Sigmoid colon (tissue), 4 donors: ENCODE measurements around the gene THOC7.

Experiments used
- EP300 ChIP-seq, 4 donors: sonication (generic); formaldehyde crosslinking; IDR thresholded peaks; one replicate each; pipeline ENCODE4 v1.6.1; 2017; ENCODE audit warnings: antibody characterized with exemption in 4 of 4
- POLR2AphosphoS5 ChIP-seq, 4 donors: sonication (generic); formaldehyde crosslinking; IDR thresholded peaks; one replicate each; pipeline ENCODE4 v1.6.1; 2017; ENCODE audit warnings: antibody characterized with exemption in 4 of 4
- TF ChIP-seq, protein P1 (sequence below), 4 experiments: fragments of 450-650 bp in 3 of 4; fragments of 200-600 bp in 1 of 4; IDR thresholded peaks; one replicate each; pipeline ENCODE4 v1.5.1; 2016 to 2019; ENCODE audit warnings: antibody characterized with exemption in 4 of 4, mild to moderate bottlenecking in 3 of 4, moderate library complexity in 2 of 4

DNA sequence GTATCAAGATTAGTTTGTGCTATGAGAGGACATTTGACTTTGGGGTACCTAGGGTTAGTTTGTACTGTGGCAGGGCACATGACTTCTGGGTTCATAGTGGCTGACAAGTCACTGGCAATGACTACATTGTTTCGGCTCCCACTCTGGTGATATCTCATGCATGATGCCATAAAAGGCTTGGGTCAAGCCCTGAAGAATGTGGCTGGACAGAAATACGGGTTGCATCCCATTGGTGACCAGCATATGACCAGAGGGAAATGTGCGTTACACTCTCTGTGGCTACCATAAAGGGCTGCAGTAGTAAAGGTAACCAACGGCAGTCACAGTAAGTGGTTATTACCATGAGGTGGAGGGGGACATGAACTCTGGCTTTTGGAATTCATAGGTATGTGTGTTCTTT, 18.4 kb downstream of the THOC7 start:
- TF ChIP-seq, protein P1, sequence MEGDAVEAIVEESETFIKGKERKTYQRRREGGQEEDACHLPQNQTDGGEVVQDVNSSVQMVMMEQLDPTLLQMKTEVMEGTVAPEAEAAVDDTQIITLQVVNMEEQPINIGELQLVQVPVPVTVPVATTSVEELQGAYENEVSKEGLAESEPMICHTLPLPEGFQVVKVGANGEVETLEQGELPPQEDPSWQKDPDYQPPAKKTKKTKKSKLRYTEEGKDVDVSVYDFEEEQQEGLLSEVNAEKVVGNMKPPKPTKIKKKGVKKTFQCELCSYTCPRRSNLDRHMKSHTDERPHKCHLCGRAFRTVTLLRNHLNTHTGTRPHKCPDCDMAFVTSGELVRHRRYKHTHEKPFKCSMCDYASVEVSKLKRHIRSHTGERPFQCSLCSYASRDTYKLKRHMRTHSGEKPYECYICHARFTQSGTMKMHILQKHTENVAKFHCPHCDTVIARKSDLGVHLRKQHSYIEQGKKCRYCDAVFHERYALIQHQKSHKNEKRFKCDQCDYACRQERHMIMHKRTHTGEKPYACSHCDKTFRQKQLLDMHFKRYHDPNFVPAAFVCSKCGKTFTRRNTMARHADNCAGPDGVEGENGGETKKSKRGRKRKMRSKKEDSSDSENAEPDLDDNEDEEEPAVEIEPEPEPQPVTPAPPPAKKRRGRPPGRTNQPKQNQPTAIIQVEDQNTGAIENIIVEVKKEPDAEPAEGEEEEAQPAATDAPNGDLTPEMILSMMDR (IDR thresholded peaks at IDR 0.05): no peak
- no peak for TF ChIP-seq EP300 (IDR thresholded peaks at IDR 0.05)
- no peak for TF ChIP-seq POLR2AphosphoS5 (IDR thresholded peaks at IDR 0.05)
